GM18502 (cell line): ENCODE measurements around the gene KLHL30.

Source experiments
- ATAC-seq: cut with Tn5 transposase; IDR thresholded peaks from one replicate; pipeline ENCODE4 v1.9.1; 2021; ENCODE audit warnings: mild to moderate bottlenecking; ENCODE audit not compliant: unreplicated experiment, poor library complexity

The KLHL30 gene

DNA sequence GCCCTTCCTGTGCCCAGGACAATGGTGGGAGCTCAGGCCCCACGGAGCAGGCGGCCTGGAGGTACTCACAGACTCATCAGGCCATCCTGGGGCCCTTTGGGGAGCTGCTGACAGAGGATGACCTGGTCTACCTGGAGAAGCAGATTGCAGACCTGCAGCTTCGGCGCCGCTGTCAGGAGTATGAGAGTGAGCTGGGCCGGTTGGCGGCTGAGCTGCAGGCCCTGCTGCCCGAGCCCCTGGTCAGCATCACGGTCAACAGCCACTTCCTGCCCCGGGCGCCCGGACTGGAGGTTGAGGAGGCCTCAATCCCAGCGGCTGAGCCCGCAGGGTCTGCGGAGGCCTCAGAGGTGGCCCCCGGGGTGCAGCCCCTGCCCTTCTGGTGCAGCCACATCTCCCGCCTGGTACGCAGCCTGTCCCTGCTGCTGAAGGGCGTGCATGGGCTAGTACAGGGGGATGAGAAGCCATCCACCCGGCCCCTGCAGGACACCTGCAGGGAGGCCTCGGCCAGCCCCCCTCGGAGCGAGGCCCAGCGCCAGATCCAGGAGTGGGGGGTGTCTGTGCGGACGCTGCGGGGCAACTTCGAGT is 8.3 kb upstream of the KLHL30 start:
- ATAC-seq: no peak

DNA sequence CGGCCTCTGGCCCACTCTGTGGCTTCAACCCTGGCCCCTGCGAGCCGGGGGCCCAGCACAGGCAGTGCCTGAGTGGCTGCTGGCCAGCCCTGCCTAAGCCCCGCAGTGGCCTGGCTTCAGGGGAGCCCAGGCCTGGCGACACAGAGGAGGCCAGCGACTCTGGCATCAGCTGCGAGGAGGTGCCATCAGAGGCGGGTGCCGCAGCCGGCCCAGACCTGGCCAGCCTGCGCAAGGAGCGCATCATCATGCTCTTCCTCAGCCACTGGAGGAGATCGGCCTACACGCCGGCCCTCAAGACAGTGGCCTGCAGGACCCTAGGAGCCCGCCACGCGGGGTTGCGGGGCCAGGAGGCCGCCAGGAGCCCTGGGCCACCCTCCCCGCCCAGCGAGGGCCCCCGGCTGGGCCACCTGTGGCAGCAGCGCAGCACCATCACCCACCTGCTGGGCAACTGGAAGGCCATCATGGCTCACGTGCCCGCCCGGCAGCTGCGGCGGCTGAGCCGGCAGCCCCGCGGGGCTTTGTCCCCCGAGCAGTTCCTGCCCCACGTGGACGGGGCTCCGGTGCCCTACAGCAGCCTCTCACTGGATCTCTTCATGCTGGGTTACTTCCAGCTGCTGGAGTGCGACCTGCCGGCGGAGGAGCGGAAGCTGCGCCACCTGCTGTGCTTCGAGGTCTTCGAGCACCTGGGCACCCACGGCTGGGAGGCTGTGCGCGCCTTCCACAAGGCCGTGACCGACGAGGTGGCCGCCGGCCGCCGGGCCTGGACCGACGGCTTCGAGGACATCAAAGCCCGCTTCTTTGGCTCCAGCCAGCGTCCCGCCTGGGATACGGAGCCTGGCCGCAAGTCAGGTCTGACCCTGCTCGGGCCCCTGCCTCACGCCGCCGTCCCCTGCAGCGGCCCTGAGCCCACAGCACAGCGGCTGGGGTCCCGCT is 7.5 kb upstream of the KLHL30 start:
- ATAC-seq: no peak

DNA sequence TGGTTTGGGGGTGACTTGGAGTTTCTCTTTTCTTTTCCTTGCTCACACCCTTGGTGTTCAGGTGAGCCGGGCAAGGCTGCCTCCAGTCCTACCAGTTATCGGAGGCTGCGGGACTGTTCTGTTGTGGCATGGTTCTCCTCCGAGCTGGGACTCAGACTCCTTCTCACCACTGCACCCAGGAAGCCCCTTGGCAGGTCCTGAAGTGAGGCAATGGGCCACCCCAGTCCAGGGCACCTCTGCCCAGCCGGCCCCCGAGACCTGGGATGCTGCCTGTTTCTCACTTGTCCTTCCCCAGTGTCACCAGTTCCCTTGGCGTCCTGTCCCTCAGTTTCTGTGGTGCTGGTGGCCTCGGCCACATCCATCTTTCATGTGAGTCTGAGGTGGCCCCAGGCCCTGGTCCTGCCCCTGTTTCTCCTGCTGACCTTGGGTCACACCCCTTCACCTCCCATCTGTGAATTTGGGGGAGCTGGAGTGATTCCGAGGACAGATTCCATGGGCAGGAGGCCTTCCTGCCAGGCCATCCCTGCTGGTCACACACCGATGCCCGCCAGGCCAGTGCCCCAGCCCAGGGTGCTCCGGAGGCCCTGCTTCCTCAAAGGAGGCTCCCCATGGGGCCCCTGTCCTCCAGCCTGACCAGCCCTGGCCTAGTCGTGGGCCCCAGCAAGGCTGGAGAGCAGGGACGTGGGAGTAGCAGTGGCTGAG is 6.6 kb upstream of the KLHL30 start:
- ATAC-seq: no peak

DNA sequence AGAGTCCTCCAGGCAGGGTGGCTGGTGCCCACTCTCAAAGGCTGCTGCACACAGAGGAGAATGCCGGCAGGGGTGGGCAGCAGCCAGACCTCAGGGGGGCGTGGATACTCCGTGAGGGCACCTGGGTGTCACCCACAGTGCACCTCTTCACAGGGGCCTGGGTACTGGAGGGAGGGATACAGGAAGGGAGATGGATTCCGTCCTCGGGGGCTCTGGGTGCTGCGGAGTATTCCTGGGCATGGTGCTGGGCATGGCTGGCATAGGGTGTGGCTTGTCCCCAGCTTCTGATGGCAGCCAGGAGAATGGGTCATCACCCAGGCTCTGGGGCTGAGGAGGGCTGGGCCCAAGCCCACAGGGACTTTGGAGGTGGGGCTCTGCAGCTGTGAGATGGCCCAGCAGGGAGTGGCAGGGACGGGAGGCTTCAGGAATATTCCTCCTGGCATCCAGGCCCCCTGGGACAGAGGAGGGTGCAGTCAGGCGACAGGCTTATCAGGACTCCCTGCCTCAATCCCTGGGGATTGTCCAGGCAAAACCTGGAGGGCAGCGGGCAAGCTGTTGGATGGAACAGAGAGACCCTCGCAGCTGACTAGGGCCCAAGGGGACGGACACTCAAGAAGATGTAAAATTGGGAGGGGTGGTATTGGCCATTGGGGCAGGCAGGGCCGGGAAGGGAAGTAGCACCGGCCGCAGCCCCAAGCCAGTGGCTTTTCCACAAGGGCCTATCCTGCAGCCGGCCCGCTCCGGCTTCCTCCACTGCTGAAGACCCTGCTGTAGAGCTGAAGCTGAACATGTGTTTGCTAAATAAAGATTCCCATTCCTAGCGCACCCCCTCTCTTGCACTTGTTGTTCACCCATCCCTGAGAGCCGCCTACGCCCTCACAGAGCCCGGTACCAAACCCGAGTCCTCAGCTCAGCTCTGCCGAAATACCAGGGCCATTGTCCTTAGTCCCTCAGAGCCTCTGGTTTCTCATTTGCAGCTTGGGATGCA is 5.7 kb upstream of the KLHL30 start:
- ATAC-seq: no peak

DNA sequence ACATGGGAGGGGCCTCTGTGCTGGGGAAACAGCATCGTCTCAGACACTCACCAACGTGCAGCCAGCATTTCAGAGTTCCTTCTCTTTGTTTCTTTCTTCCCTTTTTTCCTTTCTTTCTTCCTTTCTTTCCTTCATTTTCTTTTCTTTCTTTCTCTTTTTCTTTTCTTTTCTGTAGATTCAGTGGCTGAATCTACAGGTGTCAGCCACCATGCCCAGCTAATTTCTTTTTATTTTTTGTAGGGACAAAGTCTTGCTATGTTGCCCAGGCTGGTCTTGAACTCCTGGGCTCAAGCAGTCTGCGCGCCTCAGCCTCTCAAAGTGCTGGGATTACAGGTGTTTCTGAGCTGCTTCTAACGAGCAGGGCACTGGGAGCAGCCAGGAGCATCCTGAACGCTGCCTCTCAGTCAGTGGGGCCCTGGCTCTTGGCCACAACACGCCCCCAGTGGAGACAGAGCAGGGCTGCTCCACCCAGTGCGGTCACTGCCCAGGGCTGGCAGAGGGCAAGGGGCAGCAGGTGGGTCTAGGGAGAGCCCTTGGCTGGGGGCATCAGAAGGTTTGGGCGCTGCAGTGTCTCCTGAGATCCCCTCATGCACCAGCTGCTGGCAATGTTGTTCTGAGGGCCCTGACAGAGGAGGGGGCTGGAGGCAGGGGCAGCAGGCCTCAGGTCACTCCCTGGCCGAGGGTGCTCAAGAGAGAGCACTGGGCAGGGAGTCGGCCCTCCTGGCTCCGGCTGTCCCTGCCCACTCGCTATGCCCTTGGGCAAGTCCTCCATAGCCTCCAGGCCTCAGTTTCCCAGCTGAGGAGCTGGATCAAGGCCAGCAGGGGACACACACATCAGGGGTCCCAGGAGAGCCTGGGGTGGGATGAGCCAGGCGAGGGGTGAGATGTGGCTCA is 4.7 kb upstream of the KLHL30 start:
- ATAC-seq: no peak

DNA sequence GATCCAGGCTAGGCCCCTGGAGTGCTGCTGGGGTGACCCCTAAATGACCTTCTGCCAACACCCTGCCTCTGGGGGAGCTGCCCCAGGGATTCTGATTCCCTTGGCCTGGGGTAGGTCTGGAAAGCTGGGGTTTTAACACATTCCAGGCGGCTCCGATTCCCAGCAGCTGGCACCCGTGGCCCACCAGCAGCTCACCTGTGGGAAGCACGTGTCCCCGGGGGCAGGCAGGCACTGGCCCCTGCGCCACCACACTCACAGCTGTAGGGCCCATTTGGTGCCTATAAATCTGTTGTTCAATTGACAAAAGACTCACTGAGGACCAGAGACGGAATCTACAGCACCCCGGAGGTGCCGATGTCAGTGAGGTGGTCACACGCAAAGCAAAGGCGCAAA is 4.1 kb upstream of the KLHL30 start:
- ATAC-seq: no peak

DNA sequence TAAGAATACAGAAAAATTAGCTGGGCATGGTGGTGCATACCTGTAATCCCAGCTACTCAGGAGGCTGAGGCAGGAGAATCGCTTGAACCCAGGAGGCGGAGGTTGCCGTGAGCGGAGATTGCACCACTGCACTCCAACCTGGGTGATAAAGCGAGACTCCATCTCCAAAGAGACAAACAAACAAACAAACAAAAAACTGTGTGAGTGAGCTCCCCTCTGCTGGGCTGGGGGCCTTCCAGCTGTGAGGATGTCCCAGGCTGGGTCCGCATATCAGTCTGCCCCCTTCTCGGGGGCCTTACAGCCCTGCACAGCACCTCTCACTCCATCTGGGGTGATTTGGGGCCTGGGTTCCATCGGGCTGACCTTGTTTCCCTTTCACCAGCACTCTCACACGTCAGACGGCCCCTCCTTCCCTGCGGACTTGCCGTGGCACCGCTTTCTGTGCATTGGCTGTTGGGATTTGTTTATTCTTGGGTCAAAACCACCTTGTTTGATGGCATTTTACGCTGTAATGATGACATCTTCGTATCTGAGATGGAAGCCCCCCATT is 2.8 kb upstream of the KLHL30 start:
- no peak for ATAC-seq

DNA sequence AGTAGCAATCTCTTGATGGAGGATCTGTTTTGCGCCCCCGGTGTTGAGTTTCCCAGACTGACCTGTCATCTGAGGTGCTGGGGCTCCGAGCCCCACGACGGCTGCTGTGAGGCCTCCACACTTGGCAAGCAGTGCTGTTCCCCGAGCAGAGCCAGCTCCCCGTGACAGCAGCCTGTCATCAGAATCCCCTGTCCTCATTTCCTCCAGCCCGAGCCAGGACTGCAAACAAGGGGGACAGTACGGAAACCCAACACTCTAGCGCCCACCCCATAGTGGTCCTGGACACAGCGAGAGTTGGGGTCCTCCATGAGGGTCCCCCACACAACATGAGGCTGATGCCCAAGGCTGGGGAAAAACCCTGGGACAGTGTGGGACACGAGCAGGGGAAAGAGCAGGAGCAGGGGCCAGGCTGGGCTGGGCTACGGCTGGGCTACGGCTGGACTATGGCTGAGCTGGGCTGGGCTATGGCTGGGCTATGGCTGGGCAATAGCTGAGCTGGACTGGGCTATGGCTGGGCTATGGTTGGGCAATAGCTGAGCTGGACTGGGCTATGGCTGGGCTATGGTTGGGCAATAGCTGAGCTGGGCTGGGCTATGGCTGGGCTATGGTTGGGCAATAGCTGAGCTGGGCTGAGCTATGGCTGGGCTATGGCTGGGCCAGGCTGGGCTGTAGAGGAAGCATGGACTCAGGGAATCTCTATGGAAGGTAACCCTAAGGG is 1.5 kb upstream of the KLHL30 start:
- ATAC-seq: no peak

DNA sequence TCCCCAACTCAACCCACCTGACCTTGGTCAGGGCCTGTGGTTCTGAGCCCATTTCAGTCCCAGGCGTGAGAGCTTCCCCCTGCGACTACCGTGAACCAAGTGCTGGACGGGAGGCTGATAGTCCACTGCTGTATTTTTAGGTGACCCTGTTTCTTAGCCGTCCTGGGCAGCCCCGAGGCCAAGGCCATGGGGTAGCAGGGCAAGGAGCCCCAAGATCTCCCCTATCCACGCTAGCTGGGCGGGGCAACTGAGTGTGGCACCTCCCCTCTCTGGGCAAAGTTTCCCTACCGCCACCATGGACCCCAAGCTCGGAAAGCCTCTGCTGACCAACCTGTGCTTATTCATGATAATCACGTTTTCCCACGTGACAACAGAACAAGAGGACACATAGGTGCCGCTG is 583 bp upstream of the KLHL30 start:
- ATAC-seq: no peak

DNA sequence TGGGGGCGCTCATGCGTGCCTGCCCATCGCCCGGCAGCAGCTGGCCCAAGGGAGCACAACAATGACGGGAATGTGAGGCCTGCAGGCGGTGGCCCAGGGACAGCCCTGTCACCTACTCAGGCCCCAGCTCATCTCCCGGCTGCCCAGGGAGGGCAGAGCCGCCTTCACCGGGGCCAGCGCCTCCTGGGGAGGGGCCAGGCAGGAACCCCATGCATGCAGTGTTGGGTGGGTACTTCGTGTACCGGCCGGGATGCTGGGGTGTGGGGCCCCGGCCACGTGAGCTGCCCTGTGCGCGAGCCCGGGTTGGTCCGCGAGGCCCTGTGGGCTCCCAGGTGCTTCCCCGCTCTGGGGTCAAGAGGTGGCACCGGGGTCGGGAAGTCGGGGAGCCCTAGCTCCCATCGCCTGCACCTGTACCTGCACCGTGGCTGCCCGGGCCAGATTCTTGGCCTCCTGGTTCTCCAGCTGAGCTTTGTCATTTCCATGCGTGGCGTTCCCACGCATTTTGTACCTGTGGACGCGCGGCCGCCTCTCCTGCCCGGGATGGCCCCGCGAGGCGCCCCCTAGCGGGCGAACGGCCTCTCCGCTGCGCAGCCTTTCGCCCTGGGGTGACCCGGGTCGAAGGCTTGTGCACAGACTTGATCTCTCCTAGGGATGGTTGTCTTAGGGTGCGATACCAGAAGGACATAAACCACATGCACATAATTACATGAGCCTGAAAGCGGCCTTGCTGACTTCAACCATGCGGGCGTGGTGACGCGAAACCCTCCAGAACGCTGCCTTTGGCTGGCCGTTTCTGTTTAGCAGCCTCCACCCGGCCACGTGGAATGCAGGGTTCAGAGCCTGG is 950 bp downstream of the KLHL30 start:
- ATAC-seq: no peak

DNA sequence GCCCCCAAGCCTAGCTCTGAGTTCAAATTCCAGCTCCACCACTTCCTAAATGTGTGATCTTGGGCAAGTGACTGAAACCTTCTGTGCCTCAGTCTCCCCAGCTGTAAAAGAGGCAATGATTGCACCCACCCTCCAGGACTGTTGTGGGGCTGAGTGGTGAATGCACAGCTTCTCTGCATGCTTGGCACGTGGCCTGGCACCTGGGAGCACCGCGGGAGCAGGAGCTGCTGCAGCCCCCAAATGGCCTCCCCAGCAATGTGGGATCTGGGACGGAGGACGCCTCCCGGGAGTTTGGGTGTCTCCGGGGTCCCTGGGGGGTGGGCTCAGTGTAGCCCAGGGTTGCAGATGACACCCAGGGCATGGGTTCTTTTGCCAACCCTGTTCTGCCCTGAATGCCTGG is 1.6 kb downstream of the KLHL30 start:
- ATAC-seq: no peak

DNA sequence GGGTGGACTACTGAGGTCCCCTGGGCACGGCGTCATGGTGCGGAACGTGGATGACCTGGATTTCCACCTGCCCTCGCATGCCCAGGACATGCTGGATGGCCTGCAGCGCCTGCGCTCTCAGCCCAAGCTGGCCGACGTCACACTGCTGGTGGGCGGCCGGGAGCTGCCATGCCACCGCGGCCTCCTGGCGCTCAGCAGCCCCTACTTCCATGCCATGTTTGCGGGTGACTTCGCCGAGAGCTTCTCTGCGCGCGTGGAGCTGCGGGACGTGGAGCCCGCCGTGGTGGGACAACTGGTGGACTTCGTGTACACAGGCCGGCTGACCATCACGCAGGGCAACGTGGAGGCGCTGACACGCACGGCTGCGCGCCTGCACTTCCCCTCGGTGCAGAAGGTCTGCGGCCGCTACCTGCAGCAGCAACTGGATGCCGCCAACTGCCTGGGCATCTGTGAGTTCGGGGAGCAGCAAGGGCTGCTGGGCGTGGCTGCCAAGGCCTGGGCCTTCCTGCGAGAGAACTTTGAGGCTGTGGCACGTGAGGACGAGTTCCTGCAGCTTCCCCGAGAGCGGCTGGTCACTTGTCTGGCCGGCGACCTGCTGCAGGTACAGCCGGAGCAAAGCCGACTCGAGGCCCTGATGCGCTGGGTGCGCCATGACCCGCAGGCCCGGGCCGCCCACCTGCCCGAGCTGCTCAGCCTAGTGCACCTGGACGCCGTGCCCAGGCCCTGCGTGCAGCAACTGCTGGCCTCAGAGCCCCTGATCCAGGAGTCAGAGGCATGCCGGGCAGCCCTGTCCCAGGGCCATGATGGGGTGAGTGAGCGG is 2.5 kb downstream of the KLHL30 start:
- ATAC-seq: no peak

DNA sequence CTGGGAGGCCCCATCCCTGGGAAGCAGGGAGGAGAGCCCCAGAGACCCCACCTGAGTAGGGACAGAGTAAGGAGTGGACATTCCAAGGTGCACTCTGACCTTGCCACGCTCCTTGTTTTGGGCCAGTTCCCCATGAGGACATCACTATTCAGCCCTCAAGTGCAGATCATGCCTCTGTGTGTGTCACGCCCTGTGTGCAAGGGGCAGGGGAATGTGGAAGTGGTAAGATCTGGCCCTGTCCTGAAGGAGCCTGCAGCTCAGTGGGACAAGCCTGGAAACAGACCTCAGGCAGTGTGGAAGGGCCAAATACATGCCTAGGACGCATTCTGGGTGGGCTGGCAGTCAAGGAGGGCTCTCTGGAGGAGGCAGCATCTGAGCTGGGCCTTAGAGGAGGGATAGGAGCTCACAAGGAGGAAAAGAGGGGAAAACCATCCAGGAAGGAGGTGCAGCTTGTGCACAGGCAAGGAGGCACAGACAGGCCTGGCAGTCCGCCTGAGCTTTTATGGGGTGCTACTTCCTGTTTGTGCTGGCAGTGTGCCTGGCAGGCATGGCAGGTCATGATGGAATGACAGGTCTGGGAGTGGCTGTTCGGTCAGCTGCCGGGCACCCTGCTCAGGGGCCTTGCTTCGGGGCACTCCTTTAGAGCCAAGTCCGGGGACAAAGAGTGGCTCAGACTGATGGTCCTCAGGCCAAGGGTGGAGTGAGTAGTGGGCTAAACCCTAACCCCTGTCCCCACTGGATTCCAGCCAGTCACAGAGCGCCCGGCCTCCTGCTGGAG is 3.3 kb downstream of the KLHL30 start:
- no peak for ATAC-seq

DNA sequence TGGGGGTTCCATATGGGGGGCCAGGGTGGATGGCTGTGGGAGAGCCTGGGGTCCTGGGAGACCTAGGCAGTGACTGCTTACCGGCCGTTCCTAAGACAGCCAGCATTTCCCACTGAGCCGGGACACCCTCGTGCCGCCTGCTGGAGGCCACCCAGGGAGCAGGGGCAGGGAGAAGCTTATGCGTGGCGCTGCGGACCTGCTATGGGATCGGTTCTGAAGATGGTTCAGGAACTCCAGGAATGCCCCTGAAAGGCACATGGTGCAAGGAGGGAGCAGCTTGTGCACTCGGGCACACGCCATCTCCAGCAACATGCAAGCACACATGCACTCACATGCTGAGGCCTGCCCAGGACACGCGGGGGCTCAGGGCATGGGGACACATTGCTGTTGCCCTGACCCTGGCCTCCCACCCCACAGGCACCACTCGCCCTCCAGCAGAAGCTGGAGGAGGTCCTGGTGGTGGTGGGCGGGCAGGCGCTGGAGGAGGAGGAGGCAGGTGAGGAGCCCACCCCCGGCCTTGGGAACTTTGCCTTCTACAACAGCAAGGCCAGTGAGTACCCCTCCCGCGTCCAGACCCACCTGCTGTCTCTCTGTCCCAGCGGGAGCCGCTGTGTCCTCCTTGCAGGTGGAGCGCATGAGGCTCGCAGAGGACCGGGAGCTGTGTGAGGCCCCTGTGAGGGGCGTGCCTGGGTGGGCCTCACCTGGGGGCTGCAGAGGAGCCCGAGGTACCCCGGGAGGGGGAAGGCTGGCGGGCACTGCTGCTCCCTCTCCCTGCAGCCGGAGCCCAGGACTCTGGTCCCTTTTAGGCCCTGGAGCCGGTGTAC is 4.1 kb downstream of the KLHL30 start:
- no peak for ATAC-seq
